ENCODE results near the gene WNT11.

Gene WNT11

DNA sequence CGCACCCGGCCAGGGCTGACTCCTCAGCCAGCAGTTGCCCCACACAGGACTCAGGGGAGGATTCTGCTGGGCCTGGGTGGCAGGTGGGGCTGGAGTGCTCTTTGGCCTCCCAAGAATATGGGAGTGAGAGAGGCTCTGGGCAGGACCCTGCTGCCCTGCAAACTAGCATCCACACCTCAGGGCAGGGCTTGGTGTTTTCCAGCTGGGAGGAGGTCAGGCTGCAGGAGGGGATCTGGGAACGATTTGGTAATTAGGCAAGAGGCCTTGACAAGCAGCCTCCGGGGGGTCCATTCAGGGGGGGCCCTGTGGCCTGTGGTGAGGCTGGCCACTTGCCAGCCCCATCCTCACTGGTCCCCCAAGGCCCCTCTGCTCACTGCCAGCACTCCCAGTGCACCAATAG is 35.8 kb downstream of the WNT11 start:
- DNase-seq = no peak

DNA sequence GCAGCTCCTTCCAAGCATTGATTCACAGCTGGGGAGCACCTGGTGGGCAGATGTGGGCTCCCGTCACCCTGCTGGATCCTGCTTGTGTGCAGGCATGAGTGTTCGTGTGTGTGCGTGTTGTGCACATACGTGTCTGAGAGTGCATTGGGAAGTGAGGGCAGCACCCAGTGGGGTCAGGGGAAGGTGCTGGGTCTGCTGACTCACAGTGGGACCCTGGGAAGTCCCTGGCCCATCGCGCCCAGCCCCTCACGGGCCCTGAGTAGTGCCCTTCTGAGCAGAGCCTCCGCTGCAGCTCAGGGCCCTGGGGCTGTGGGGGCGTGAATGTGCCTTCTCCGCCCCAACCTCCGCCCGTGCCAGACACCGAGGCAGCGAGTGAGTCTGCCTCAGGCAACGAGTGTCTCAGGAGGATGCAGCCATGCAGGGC is 36.8 kb downstream of the WNT11 start:
- DNase-seq = no peak

DNA sequence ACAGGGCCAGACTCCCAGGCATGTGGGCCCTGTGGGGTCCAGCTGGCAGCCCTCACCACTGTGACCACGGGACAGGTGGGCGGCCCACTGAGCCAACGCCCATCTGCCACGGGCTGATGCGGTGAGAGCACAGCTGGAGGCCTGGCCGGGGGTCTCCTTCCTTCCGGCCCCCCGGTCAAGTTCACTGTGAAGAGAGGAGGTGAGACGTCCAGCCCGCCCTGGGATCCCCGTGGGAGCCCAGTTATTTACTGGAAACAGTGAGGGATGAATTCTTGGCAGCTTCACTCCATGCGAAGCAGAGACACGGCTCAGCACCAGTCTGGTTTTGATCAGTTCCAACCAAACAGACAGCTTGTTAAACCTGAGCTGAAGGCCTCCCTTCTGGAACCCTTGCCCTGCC is 38.7 kb downstream of the WNT11 start:
- DNase-seq = no peak

DNA sequence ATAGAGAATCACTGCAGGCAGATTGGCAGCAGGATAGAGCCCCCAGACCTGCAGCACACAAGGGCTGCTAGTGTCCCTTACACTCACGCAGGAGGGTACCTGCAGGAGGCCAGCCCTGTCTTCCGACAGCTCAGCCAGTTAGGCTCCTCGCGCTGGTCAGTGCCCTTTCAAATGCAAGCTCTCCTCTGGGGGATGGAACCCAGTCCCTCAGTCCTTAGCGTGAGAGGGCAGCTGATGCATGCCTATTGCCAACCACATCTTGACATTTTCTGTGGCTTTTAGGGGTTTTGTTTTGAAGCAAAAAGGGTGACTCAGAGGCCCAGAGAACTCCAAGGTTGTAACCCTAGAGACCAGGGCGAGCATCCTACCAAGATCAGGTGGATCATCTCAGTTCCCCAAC is 40.0 kb downstream of the WNT11 start:
- DNase-seq = no peak

DNA sequence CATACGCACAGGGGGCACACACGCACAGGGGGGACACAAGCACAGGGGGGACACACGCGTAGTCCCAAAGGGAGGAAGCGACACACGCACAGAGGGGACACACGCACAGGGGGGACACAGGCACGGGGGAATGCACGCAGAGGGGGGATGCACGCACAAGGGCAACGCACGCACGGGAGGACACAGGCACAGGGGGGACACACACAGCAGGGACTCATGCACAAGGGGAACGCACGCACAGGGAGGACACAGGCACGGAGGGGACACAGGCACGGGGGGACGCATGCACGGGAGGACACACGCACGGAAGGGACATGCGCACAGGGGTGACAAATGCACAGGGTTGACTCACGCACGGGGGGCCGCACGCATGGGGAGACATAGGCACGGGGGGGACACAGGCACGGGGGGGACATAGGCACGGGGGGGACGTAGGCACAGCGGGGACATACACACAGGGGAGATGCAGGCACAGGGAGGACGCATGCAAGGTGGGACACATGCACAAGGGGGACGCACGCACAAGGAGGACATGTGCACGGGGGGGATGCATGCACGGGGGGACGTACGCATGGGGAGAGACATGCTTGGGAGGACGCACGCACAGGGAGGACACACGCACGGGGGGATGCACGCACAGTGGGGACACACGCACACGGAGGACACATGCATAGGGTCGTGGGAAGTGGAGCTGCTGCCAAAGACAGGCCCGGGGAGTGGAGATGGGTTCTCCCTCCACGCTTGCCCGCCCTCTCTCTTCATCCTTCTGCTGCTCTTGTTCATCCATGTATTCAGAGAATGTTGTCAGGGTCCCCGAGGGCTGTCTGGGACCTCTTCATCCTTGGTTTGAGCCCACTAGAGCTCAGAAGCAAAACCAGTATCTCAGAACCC is 41.2 kb downstream of the WNT11 start:
- DNase-seq = no peak

DNA sequence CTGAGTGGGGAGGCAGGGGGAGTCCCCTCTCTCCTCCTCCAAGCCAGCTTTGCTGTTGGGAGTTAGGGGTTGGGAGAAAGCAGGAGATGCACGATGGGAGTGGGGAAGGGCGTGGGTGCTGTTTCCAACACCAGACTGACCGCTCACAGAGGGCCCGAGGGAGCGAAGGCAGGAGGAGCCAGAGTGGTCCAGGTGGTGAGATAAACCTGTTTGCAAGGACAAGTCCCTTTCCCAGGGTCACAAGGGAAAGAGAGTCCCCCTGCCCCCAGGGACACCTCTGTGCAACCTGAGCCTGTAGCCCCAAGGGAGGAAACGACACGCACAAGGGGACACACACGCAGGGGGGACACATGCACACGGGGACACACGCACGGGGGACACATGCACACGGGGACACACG is 42.2 kb downstream of the WNT11 start:
- DNase-seq = no peak

DNA sequence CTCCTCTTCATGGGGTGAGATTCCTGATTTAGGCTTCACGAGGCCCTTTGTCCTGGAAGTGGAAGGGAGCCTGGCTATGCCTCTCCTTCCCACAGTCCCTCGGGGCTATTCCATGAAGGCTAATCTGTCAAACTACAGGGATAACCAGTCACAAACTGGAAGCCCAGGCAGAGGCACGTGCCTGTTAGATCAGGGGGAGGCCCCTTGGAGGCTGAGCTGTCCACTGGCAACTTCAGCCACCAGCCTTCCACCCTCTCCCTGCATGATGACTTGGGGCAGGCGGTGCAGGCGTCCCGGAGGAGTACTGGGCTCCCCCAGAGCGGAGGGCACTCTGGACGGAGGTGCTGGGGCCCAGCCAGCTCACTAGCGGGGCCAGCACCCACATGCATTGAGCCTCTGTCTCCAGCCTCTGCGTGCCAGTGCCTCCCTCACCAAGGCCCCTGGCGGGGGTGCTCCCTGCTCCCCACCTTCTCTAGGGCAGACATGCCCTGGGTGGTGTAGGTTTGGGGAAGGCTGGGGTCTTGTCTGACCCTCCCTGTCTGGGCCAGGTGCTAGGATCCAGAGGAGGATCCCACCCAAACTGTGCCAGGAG is 42.9 kb downstream of the WNT11 start:
- no peak for DNase-seq

DNA sequence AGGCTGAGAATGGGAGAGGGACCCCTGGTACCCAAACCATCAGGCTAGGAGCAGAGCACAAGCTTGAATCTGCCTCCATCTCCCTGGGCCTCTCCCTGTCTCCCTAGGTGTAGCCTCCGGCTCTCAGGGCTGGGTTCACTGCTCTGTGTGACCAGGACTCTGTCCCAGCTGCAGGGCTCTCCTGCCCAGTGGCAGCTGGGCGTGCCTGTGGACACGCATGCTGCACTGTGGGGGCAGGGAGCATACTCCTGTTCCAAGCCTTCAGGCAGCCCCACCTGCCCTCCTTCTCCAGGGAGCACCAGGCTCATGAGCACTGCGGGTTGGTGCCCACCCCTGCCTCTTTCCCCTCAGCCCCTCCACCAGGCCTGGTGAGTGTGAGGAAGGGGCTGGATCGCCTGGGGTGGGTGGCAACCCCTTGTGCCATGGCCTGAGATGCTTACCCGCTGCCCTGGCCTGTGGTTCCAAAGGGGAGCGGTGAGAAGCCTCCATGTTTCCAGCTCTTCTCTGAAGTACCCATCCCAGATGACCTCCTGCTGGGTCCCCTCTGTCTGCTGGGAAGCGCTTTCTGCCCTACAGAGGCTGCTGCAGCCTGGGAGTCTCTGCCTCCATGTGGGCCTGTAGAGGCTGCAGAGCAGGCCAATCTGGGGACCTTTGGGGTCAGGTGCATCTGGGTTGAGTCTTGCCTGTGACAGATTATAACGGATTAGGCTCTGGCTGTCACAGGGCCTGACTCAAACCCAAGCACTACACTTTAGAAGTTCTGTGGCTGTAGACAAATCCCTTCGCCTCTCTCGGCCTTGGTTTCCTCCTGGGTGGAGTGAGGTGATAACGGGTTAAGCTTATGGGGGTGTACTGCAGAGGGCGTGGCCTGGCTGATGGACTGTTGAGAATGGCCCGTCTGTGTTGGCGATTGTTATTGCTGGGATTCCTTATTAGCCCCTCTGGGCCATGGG is 43.7 kb downstream of the WNT11 start:
- no peak for DNase-seq

DNA sequence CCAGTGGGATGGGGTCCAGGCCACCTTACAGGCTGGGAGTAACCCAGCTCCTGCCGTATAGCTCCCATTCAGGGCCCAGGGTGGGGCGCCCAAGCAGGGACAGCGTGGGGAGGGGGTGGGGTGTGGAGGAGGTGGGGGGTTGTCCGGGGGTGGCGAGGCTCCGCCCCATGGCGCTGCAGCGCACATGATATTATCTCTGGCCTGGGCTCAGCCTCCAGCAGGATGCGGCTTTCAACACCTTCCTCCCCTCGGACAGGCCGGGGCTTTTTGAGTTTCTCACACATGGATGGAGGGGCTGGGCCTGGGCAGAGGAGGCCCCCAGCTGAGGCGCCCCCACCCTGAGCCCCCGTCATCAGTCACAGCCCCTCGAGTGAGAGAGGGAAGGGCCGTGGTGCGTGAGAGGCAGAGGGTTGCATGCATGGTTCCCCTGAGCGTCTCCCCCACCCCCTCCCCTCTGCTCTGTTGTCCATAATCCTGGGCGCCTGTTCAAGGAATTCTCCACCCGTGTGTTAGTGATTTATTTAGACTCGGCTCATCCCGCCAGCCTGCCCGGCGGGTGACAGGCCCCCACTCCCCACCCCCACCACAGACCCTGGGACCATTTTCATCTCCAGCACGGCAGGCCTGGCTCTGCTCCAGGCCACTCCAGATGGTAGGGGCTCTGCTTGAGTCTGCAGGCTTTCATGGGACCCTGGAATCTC is 44.9 kb downstream of the WNT11 start:
- no peak for DNase-seq

DNA sequence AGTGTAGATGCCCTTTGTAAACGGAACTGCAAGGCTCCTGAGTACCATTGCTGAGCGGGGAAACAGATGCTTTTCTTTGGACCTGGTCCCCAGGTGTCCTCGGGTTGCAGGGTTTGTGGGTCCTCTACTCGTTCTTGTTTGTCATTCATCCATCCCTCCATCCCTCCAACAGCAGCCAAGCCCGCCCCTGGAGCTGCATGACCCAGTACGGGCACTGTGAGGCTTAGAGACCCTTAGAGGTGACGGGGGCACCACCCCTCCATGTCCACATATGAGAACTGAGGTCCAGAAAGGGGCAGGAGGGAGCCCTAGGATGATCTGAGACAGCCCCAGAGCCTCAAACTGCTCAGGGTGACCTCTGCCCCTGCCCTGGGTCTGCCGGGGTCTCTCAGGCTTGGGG is 45.4 kb downstream of the WNT11 start:
- DNase-seq = no peak

DNA sequence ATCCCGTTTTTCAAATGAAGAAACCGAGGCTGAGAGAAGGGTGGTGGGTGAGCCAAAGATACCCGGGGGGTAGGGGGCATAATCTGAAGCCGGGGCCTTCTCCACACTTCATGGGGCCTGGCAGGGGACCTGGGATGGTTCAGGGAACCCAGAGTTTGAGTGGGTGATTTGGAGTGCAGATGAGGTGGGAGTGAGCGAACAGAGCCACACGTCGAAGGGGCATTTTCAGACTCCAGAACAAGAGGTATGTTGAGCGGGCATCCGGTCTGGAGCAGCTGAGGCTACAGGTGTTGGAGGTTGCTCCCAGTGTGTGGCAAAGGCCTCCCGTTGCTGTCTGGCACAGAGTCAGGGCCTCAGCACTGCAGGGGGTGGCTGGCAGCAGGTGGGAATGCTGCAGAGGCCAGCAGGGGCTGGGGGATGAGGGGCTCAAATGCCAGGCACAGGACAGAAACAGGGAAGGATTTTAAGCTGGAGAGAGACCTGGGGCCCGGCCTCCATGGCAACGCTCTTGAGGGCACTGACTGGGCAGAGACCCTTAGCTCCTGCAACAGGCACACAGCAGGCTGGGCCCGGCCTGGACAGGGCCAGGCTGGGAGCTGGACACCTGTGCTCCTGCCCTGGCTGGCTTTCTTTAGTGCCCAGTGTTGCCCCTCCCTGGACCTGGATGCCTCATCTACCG is 46.2 kb downstream of the WNT11 start:
- no peak for DNase-seq

DNA sequence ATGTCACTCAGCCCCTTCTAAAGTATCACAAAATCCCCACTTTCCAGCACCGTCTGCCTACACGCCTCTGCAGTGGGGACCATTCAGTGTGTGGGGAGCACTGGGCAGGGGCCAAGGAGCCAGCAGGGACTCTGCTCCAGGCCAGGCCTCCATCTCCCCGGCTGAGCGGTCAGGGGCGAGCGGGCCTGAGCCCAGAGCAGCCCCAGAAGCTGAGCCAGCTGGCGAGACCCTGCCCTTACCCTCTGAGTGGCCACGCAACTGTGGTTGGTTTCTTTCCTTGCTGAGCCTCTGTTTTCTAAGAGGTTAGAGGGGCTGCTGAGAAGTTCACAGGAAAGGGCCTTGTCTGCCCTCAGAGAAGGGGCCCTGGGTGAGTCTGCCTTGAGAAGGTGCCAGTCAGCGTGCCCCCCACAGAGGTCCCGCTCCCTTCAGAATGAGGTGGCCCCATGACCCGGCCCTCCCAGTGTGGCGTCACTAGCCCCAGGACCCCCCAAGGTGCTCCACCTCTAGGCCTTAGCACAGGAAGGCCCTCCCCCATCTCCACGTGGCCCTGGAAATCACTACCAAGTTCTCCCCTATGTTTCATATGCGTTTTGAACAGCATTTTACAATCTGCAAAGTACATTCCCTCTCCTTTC is 46.9 kb downstream of the WNT11 start:
- no peak for DNase-seq

DNA sequence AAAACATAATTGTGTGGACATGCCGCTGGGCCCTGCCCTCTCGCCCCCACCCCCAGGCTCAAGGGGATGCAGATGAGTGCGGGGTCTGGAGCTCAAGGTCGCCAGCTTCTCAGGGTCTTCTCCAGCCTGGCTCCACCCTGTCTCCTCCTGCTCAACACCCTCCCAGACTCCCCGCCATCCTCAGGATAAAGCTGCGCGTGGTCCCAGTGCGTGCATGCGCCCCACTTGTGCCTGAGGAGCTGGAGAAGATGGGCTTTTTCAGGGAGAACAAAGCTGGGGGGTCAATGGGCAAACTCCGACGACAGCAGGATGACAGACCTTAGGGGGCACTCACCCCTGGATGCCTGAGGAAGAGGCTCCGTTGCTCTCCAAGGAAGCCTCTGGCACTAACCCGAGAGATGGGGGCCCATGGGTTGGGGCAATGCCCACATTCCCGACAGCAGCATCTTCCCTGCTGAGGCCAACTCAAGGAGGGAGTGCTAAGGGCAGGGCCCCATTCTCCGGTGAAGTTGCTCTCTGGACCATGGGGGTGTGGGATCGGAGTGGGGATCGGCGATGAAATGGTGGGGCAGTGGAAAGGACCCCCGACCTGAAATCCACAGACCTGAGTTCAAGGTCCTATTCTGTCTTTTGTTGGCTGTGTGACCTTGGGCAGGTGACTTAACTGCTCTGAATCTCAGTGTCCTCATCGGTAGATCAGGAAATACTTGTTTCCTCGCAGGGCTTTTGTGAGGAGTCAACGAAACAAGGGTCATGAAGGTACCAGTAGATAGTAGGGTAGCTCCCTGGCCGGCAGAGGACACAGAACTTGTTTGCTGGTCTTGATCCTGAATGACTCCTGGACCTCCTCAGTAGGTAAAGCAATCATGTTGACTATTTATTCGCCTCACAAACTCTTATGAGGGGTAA is 47.7 kb downstream of the WNT11 start:
- no peak for DNase-seq

DNA sequence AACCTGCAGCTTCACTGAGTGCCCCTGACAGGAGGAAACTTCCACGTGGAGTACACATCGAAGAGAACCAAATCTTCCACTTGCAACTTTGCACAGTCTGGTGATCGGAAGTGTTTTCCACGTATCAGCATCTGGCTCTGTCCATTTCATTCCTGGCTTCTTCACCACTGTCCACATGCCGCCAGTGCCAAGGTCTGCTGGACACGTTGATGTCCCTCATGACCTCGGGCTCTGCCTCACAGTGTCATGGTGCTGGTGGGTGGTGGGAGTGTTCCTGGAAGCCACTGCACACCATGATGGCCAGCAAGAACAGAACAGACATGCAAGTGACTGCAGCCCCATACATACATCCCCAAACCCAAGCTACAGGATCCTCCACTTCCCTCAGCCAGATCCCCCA is 48.4 kb downstream of the WNT11 start:
- no peak for DNase-seq

DNA sequence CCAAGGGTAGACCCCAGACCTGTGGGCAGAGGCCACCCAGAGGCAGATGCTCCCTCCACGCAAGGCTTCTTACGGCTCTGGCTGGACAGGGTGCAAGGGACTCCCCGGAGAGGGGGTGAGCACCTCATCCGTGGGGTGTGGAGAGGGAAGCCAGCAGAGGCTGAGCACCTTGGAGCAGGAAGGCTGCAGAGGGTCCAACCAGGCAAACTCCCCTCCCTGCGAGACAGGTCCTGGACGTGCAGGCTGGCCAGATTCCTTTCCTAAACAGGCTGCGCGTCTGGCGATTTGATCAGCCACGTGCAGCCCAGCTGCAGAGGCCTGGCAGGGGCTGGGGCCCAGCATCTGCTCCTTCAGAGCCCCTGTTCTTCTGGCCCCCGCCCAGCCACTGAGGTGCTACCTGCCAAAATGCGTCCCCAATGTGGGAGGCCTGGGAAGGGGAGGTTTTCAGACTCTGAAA is 49.3 kb downstream of the WNT11 start:
- no peak for DNase-seq

DNA sequence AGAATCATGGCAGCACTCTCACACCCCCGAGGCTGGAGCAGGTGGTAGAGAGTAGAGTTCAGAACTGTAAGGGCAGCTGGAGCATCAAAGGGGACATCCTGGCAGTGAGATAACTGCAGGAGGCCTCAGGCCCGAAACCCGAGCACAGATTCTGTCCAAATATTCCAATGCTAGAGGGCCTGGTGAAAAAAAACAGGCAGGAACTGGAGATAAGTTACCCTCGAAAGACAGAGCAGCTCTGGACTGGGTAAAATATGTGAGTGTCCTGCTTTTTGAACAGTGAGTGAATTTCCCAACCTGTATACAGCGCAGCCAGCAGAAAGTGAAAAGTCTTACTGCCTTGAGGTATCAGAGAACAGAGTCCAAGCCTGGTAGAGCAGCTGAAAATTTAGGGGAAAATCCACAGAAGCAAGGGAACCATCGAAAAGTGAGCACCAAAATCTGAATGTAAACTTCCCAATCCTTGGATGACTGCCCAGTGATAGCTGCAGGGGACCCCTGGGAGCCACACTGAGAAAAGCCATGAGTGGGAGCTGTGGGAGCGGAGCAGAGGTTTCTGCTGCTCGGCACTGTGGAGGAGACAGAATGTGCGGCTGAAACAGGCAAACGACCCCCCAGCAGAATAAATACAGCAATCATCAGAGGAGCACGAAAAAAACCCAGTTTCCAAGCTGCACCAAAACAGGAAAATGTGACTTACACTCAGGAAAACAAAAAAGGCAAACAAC is 50.6 kb downstream of the WNT11 start:
- no peak for DNase-seq

DNA sequence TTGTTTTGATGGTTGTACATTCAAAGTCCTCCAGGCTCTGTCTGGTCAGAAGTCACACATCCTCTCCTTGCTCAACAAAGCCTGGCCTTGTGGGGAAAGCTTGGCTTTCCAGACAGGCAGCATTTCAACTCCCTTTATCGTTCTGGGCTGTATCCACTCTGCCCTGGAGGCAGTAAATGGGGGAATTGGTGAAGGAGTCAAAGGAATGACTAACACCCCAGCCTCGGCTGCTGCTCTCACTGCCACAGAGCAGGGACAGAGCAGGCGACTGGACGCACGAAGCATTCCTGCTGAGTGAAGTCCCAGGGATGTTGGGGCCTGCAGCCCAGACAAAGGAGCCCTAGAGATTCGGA is 52.8 kb downstream of the WNT11 start:
- DNase-seq = no peak

DNA sequence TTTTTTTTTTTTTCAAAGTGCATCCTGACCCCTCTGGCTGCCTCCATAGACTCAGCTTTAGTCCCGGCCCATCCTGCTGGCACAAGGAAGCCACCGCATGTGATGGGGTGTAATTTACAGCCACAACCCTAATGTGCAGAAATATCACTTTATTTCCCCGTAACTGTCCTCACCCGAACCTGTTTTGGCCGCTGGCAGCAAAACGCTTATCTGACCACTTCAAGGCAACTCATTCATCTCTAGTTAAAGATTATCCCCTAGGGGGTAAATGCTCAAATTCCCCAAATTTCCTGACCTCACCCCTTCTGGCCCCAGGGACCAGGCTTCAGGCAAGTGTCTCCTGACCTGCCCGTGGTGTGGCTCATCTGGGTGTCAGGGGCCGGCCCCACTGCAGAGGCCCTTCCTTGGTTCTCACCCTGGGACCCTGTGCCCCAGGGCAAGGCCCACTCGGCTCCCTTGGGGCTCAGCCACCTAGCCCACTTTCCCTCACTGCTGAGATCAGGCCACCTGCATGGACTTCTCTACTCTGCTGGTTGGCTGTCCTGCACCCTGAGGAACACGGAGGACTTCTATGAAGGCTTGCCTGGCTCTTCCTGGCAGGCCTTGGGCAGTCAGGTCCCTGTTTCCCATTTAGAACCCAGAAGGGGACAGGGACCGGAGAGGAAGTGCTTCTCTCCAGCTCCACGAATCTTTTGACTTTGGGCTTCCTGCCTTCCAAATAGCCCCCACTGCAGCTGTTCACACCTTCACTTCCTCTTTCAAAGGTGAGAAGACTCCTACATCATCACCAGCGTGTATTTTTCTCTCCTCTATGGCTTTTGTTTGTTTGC is 53.3 kb downstream of the WNT11 start:
- no peak for DNase-seq

DNA sequence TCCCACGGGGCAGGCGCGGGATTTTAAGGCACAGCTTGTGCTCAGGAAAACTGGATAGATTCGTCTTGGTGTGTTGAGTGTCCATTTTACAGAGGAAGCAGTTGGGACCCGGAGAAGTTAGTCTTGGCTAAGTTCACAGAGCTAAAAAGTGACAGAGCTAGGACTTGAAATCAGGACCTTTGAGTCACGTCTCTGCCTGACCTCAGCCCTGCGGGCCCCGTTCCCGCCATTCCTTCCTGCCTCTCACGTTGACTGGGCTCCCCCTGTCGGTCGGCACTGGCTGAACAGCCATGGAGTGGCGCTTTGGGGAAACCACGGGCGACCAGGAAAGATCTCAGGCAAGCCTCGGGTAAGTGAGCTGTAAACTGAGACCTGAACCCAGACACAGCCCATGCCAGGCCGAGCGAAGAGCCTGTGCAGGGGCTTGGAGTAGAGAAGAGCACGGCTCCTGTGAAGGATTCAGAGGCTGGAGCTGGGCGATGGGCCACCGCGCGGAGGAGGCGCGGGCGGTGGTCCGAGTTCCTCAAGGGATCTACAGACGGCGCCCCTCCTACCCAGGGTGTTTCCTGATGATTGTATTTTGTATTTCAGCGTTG is 54.1 kb downstream of the WNT11 start:
- DNase-seq = peak; percentile 45 to 87
